ENCODE results near the gene RBP5.

The RBP5 gene, protein sequence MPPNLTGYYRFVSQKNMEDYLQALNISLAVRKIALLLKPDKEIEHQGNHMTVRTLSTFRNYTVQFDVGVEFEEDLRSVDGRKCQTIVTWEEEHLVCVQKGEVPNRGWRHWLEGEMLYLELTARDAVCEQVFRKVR

DNA sequence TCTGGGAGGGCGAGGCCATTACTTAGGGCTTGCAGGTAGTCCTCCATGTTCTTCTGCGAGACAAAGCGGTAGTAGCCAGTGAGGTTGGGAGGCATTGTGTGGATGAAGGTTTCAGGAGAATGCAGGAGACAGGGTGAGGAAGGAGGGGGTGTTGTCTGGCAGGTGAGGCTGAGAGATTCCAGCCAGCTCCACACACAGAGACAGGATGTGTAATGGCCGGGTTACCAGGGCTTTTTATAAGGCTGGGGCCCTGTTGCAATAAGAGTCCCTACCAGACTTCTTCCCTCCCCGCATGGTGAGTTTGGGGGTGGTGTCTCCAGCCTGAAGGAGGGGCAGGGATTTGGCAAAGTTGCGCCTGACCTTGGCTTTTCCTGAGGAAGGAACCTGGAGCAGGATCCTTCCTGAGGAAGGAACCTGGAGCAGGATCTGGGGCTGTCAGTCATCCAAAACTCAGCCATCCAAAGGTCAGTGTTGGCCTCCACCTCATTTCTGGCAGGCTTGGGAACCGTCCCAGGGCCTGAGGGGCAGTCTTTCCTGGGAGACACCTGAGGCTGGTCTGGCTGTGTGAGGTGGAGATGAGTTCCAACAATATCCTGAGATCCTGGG lies at the start of gene RBP5:
Gene RBP5, minus strand, starts transcription at position 209 of the 606 bp plus-strand sequence. Its CDS starts 114 bp downstream, at position 95.
- DNase-seq, result no peak

DNA sequence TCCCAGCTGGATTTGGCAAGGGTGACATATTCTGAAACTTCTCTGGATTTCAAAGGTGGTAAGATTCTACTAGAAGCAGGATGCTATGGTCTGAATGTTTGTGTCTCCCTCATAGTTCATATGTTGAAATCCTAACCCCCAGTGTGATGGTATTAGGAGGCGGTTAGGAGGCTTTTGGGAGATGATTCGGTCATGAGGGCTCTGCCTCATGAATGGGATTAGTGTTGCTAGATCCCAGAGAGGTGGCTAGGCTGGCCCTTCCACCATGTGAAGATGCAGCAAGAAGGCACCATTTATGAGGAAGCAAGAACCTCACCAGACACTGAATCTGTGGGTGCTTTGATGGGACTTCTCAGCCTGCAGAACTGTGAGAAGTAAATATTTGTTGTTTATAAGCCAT lies 49.8 kb upstream of the RBP5 start:
- no peak for DNase-seq

DNA sequence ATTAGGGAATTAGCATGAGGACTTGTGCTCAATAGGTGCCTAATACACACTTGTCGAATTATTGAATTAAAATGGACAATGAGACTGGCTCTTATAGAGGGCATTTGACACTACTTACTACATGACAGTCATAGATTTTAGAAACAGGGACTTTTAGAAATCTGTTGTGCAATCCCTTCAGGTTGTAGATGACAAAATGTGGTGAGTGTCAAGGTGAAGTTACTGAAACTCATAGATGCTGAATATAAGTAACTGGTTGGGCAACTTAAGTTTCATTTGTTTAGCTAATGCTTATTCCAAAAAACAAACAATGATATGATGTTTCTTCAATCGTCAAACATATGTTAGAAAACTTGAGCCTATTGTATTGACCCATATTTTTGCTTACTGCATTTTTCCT lies 47.9 kb upstream of the RBP5 start:
- no peak for DNase-seq

DNA sequence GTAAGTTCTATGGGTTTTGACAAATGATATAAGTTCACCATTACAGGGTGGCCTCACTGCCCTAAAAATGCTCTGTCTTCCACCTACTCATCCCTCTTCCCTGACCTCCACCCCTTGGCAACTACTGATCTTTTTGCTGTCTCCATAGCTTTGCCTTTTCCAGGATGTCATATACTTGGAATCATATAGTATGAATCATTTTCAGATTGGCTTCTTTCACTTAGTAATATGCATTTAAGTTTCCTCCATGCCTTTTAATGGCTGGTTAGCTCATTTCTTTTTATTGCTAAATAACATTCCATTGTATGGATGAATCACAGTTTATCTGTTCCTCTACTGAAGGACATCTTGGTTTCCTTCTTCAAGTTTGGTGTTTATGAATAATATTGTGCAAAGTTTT lies 46.8 kb upstream of the RBP5 start:
- no peak for DNase-seq

DNA sequence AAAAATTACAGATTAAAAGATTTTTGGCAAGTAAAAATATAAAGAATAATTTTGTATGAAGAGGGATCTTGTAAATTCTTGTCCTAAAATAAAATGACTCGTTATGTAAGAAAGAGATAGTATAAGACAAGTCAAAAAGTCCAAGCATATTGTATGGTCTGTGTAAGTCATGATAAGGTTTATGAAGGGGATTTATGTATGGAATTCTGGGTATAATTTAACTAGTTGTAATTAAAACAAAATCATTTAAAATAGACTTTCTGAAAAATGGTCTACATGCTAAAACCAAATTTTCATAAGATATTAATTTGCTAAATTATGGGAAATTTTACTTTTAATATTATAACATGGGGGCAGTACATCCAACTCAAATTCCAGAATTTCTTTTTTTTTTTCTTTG lies 43.2 kb upstream of the RBP5 start:
- DNase-seq, result no peak

DNA sequence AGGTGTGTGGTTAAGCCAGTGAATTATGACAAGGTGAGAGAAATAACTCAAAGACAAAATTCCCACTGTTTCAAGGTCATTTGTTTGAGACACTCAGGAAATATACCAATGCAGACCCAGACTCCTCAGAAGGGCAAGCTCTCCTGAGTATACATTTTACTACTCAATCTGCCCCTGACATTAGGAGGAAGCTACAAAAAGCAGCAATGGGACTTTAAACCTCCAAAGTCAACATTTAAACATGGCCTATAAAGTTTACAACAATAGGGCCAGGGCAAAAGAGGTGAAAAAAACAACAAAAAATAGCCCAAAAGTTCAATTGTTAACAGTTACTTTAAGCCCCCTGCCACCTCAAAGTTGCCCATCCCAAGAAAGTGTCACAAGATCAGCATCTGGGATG lies 41.3 kb upstream of the RBP5 start:
- no peak for DNase-seq

DNA sequence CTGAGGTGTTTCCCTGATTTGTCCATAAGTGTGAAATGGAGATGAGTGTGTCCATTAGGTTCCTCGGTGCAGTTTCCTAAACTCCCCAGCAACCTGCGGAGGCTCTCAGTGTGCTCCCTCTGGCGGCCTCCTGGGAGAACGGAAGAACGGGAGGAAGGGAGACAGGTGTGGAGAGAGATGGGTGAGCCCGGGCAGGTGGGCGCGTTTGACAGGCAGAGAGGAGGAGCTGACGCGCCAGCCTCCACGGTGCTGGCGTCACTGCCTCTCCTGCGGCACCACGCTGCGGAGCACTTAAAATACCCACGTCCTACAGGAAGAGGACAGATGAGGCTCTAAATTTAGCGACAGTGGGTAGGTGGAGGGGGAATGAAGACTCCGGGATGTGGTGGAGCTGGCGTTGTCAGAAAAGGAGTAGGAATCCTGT lies 34.0 kb upstream of the RBP5 start:
- DNase-seq, result no peak

DNA sequence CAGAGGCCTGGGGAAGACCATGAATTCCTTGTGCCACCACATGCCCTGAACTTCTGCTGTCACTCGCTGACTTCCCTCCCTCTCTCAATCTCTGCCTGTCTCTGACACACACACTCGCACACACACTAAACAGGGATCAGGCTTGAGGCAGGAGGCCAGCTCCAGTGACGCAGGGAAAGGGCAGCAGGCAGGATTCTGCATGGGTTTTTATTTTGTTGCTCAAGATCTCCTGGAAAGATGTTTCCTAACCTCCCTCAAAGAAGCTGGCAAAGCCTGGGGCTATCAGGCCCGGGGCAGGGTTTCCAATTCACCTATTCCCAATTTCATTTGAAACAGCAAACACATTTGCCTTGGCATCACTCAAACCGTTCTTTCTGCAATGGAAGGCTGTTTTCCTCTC lies 33.1 kb upstream of the RBP5 start:
- no peak for DNase-seq

DNA sequence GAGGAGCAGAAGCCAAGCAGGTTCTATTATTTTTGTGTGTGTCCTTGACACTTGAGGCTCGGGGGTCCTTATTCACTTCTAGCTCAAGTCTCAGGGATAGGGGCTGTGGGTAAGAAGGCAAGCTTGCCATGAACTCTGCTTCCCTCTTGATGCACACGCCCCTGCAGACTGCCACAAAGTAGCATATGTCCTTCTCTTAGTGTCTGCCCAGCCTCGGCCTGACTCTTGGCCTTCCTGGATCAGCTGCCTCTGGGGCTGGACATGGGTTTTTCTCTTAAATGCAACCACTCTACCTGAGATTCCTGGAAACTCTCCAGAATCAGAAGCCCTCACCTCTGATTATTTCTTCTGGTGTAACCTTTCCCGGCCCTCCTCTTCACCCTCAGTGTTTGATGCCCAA lies 32.6 kb upstream of the RBP5 start:
- DNase-seq, result no peak

DNA sequence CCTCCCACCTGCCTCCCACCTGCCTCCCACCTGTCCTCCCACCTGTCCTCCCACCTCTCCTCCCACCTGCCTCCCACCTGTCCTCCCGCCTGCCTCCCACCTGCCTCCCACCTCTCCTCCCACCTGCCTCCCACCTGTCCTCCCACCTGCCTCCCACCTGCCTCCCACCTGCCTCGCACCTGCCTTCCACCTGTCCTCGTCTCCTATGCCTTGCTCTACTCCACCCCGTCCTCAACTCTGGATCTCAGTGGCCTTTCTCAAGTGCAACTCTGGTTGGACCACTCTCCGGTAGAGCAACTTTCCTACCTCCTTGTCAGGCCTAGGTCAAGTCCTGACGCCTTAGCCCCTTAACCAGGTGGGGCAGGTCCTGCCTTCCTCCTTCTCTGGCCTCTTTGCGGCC lies 31.5 kb upstream of the RBP5 start:
- DNase-seq, result no peak

DNA sequence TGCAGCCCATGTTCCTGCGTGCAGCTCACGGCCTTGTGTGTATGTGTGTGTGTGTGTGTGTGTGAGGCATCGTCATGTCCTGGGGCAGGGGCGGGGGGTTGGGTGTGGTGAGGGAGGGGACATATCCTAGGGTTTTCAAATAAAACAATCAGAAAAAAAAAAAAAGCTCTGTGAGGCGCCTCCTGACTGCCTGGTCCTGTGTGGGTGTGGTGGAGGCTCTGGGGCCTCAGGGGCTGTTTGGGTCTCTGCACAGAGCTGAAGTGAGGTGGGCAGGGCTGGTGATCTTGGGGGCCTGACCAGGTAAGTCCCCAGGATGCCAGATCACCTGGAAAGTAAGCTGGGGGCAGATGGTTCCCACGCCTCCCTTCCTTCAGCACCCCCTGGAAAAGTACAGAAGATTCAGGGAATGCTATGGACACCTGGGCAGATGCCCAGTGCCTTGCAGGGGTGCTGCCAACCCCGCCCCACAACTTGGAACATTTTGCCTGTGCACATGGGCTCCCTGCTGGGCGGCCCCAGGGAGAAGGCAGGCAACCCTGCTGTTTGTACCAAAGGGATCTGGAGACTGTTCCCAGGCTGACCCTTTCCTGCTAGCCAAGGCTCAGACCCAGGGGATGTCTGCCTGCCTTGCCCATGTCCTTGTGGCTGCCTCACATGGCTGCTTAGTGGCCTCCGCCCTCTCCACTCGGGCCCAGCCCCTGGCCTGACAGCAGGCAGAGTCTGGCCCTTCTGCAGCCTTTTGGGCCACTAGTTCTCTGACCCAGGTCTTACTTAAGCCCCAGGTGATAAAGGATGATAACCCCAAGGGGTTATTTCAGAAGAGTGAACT lies 30.3 kb upstream of the RBP5 start:
- no peak for DNase-seq

DNA sequence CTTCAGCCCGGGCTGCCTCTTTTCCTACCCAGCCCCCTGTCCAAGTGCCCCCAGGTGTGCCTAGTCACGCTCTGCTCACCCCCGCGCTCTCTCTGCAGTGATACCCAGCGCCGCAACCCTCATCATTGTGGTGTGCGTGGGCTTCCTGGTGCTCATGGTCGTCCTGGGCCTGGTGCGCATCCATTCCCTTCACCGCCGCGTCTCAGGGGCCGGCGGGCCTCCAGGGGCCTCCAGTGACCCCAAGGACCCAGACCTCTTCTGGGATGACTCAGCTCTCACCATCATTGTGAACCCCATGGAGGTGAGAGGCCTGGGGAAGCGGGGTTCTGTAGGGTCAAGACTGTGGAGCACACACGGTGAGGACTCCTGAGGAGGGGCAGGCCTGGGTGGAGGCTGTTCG lies 28.7 kb upstream of the RBP5 start:
- no peak for DNase-seq

DNA sequence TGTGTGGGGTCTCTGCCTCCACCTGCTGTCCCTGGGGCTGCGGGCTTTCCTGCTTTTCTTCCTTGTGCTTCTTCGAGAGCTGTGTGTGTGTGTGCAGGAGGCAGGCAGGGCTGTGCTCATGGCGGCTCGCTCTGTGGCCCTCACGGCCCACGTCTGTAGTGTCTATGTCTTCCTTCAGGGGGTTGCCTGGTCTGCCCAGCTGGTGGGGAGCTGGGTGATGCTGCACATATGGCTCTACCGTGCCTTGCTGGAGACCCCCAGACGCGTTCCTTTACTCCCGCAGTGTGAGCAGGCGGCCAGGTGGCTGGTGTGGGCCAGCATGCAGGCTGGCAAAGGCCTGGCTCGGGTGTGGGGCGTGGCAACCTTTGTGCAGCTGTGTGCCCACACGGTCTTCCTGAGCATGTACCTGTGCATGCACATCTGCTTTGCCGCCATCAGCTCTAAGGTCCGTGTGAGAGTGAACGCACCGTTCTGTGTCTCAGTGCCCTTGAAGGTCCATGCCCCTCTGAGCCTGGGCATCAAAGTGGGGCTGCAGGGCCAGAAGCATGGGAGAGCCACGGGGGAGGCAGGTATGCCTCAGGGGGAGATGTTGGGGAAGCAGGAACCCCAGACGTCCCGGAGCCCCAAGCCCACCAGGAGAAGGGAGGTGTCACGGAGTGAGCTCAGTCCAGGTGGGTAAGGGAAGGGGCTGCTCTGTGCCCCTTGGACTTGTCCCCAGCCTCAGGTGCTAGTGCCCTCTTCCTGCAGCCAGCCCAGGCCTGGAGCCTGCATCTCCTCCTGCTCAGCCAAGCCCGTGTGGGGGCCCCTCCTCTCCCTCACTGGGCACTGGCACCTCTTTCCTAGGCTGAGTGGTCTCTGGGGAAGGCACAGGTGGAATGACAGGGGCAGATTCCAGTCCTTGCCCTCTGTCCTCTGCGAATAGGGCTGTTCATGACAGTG lies 27.8 kb upstream of the RBP5 start:
- no peak for DNase-seq

DNA sequence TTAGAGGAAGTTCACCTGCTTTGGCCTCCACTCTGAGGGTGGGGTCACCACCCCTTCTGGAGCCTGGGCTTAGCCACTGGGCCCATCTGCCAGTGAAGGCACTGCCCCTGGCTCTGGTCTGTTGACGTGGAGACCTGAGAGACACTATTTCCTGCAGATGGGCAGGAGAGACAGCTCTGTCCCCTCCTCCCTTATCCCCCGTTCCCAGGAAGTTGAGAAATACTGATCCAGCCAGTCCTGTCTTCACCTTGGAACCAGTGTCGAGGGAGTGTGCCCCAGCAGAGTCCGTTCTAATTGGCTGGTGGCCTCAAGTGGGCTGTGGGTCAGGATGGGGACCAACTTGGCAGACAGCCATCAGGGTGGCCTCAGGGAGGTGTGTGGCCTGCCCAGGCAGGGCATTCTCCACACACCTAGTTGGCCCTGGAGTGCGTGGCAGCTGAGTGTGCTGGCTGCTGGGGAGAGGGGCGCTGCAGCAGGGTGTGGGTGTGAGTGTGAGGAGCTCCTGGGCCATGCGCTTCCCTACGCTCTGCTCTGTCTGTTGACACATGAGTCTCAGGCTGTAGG lies 26.9 kb upstream of the RBP5 start:
- no peak for DNase-seq

DNA sequence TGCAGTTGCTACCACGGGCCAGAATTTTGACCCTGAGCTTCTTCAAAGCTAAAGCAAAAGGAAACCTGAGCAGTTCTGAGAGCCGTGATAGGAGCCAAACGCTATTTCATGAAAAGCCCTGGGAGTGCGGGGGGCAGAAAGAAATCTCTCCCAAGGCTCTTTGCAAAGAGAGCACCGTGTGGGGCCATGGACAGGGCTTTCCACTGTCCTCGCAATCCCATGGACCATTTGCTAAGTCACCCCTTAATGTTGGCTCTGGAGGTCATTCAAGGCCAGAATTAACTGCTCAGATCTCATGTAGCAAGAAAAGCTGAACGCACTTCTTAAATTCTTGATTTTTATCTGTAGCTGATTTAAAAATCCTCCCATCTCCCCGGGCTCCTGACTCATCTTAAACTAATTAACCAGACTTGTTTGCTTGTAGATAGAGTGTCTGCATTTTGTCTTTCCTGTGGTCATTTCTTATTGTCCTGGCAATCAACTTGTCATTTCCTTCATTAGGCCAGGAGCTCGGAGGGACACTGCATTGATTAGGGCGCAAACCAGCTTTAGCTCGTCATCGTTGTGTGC lies 26.3 kb upstream of the RBP5 start:
- DNase-seq, result no peak

DNA sequence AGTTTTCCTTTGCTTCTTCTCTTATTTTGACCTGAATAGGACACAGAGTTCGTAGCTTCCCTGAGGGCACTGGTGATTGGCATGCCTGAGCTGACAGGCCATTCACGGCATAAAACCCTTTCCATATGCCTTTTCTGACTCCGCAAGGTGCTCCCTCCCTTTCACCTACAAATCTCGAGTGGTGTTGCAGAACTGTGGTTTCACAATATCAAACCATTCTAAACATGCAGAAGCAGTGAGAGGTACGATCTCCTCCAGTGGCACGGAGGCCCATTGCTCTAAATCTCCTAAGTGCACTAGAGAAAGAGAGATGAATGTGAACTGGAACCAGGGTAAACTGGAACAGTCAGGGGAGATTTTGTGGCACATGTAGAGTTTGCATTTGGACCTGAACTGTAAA lies 25.4 kb upstream of the RBP5 start:
- DNase-seq, result no peak

DNA sequence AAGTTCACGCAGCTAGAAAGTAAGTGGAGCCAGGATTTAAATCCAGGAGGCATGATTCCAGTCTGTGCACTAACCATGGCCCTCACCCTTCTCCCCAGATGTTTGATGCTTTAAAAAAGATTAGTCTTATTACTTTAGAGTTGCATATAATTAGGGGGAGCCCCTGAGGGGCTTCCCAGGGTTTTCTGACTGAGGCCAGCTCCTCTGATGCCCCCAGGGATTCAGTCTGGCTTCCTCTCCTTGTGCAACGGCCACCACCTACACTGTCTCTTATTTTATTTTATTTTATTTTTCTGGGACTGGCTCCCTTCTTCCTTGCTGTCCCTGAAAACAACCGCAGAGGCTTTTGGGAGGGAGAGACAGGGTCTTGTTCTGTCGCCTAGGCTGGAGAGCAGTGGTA lies 24.1 kb upstream of the RBP5 start:
- DNase-seq, result no peak

DNA sequence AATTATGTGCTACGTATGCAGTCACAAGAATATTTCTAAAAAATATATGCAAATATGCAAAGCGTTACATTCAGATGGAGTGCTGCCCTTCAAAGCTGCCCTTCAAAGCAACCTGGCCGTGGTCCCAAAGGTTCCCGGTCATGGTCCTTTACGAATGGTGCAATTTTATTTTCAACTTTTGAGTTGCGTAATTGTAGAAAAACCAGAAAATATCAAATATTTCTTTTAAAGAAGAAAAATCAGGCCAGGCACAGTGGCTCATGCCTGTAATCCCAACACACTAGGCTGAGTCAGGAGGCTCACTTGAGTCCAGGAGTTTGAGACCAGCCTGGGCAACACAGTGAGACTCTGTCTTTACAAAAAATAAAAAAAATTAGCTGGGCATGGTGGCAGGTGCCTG lies 22.8 kb upstream of the RBP5 start:
- DNase-seq, result no peak

DNA sequence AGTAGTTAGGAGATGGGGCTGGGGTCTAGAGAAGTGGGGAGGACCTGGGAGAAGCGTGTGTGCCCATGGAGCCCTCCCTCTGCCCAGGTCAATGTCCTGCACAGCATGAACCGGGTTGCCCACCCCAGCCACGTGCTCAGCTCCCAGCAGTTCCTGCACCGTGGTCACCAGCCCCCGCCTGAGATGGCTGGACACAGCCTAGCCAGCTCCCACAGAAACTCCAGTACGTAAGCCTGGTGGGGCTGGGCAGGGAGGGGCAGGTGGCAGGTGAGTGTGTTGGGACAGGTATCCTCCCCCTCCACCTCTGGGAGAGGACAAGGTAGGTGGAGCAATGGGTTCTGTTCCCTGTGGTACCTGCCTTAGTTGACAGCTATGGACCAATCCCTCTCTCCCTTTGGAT lies 22.2 kb upstream of the RBP5 start:
- DNase-seq, result no peak

DNA sequence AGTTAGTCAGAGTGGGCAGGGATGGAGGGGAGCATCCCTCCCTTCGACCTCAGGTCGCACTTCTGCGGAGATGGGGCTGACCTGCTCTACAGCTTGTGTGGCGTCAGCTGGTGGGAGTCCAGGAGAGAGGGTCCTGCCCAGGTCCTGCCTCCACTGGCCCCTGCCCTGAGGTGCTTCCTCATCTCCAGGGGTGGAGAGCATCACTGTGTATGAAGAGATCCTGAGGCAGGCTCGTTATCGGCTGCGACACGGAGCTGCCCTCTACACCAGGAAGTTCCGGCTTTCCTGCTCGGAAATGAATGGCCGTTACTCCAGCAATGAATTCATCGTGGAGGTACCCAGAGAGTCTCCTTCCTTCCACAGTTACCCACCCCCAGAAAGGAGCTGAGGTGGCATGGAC lies 21.7 kb upstream of the RBP5 start:
- no peak for DNase-seq

DNA sequence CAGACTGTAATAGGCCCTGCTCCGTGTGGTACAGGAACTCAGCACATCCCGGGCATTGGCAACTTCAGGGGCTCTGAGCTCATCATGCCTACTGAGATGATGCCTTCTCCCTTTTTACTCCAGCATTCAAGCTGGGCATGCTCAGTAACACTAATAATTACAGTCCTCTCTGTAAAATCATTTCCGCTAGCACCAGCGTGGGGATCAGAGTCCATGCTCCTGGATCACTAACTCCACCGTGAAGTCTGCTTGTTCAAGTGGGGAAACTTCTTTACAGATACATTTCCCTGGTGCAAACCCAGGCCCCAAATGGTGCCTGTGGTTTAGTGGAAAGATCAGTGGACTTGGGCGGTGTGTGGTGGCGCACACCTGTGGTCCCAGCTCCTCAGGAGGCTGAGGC lies 18.2 kb upstream of the RBP5 start:
- no peak for DNase-seq

DNA sequence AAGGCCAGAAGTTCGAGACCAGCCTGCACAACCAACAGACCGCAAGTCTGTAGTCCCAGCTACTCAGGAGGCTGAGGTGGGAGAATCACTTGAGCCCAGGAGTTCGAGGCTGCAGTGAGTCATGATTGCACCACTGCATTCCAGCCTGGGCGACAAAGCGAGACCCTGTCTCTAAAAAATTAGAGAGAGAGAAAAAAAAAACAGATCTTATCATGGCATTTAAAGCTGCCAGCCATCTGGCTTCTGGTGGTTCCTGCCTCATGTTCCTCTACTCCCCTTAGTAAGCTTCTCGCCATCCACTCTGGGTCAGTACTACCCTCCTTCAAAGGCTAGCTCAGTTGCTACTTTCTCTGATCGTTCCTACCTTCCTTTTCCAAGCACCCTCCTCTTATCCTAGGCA lies 17.5 kb upstream of the RBP5 start:
- DNase-seq, result no peak

DNA sequence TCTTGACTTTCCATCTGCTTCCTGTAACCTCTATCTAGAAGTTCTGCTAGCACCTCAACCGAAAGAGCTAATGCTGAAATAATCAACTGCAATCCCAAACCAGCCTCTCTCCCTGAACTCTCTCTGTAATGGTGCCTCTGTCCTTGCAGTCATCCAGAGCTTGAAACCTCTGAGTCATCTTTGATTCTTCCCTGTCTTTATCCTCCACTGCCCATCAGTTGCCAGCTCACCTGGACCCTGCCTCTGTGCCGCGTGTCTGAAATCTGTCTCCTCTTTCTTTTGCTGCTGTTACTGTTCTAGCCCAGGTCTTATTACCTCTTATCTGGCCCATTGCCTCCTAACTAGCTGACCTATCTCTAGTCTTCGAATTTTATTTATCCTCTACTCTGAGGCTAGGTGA lies 17.0 kb upstream of the RBP5 start:
- no peak for DNase-seq

Measured in NCI-H446 (cell line).